Measurements from ENCODE around the gene BFSP1. TPM values are rescaled to one million over a fixed set of nuclear protein-coding genes. Genes with fewer than 3 reads are reported as not detected.

BFSP1 gene
- total and polyA plus RNA-seq, 2 experiments from 2014 or later, result 2.7 to 4.9 TPM

DNA sequence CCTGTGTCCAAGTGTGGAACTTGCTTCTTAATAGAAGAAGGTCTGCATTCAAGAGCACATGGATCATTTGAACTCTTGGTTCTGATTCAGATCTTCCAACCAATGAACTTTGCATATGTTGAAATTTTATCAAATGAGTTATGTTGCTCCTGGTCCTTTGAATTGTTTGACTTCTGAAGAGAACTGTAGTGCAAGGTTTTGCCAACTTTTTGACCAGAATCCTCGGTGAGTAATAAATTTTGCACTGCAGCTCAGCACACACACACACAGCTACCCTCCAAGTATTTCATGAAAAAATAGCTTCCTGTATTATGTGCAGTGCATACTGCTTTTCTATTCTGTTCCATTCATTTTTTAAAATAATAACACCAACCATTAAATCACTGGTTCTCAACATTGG is 67.5 kb downstream of the BFSP1 start (continued):
- no peak for TF ChIP-seq POLR2AphosphoS5 (IDR thresholded peaks at IDR 0.05; ENCODE audit: low read depth)
- TF ChIP-seq JUNB (IDR thresholded peaks at IDR 0.05; ENCODE audit: unreplicated experiment), result no peak
- TF ChIP-seq CREB1 (CRISPR knock-in tag; IDR thresholded peaks at IDR 0.05; ENCODE audit: low read depth), result no peak
- TF ChIP-seq EZH2phosphoT487 (IDR thresholded peaks at IDR 0.05; ENCODE audit: unreplicated experiment), result no peak
- no peak for TF ChIP-seq STAT1 (IDR thresholded peaks at IDR 0.05; ENCODE audit: unreplicated experiment)
- no peak for TF ChIP-seq NANOG (IDR thresholded peaks at IDR 0.05; ENCODE audit: borderline replicate concordance)
- TF ChIP-seq, protein P1, sequence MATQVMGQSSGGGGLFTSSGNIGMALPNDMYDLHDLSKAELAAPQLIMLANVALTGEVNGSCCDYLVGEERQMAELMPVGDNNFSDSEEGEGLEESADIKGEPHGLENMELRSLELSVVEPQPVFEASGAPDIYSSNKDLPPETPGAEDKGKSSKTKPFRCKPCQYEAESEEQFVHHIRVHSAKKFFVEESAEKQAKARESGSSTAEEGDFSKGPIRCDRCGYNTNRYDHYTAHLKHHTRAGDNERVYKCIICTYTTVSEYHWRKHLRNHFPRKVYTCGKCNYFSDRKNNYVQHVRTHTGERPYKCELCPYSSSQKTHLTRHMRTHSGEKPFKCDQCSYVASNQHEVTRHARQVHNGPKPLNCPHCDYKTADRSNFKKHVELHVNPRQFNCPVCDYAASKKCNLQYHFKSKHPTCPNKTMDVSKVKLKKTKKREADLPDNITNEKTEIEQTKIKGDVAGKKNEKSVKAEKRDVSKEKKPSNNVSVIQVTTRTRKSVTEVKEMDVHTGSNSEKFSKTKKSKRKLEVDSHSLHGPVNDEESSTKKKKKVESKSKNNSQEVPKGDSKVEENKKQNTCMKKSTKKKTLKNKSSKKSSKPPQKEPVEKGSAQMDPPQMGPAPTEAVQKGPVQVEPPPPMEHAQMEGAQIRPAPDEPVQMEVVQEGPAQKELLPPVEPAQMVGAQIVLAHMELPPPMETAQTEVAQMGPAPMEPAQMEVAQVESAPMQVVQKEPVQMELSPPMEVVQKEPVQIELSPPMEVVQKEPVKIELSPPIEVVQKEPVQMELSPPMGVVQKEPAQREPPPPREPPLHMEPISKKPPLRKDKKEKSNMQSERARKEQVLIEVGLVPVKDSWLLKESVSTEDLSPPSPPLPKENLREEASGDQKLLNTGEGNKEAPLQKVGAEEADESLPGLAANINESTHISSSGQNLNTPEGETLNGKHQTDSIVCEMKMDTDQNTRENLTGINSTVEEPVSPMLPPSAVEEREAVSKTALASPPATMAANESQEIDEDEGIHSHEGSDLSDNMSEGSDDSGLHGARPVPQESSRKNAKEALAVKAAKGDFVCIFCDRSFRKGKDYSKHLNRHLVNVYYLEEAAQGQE (IDR thresholded peaks at IDR 0.05; ENCODE audit: unreplicated experiment), result no peak

DNA sequence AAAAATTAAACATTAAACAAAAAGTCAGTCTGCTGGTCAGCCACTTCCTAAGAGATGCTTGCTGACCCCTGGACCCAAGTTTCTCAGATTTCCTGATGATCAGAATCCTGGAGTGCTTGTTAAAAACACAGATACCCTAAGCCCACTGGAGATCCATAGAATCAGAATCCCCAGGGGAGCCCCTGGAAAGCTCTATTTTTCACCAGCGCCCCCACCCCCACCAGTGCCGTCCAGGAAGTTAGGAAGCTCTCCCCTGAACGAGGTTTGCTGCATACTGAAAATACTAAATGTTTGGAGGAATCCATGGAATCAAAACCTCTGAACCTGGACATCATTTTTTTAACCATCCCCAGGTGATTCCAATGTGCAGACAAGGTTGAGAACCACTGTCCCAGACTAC is 69.2 kb downstream of the BFSP1 start:
- Mint-ChIP-seq H3K4me3 (no peak overlapping the region), H3K4me1 (no peaks in the 10 kb centered on the region), H3K9me3 (no peaks in the 10 kb centered on the region), H3K27me3 (ENCODE audit: insufficient read depth, low read depth, poor library complexity) (no peaks in the 10 kb centered on the region), H3K36me3 (ENCODE audit: low read depth) (no peaks in the 10 kb centered on the region), H3K27ac (no peak overlapping the region)
- no peak overlapping the region for H3K4me2 ChIP-seq
- H4K20me1 ChIP-seq (replicated peaks; ENCODE audit: insufficient read depth), result no peaks in the 10 kb centered on the region
- no peak overlapping the region for H3K27ac ChIP-seq (ENCODE audit: low read depth)
- H3K9me2 ChIP-seq (ENCODE audit: insufficient read depth), result peaks cover 8% of the 10 kb centered on the region
- no peaks in the 10 kb centered on the region for H3K36me3 ChIP-seq (ENCODE audit: insufficient read depth)
- H3K4me1 ChIP-seq (ENCODE audit: insufficient read depth), result no peaks in the 10 kb centered on the region
- H3K79me2 ChIP-seq (replicated peaks; ENCODE audit: insufficient read depth), result no peaks in the 10 kb centered on the region
- no peak for DNase-seq (ENCODE audit: low spot score)
- H3F3A ChIP-seq (replicated peaks; ENCODE audit: low read depth), result no peaks in the 10 kb centered on the region
- no peak for ATAC-seq
- no peaks in the 10 kb centered on the region for H3K27me3 ChIP-seq (ENCODE audit: insufficient read depth)
- H2AFZ ChIP-seq, result no peak overlapping the region
- H3K4me3 ChIP-seq, result no peak overlapping the region
- TF ChIP-seq, protein P2, sequence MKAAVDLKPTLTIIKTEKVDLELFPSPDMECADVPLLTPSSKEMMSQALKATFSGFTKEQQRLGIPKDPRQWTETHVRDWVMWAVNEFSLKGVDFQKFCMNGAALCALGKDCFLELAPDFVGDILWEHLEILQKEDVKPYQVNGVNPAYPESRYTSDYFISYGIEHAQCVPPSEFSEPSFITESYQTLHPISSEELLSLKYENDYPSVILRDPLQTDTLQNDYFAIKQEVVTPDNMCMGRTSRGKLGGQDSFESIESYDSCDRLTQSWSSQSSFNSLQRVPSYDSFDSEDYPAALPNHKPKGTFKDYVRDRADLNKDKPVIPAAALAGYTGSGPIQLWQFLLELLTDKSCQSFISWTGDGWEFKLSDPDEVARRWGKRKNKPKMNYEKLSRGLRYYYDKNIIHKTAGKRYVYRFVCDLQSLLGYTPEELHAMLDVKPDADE (IDR thresholded peaks at IDR 0.05), result no peak
- TF ChIP-seq EZH2 (IDR thresholded peaks at IDR 0.05; ENCODE audit: low read depth, unreplicated experiment) (no peak), STAT1 (IDR thresholded peaks at IDR 0.05; ENCODE audit: unreplicated experiment) (no peak), ZNF114 (CRISPR knock-in tag; IDR thresholded peaks at IDR 0.05) (no peak), NANOG (IDR thresholded peaks at IDR 0.05; ENCODE audit: borderline replicate concordance) (no peak), ZNF331 (CRISPR knock-in tag; IDR thresholded peaks at IDR 0.05; ENCODE audit: low read depth) (no peak), JUNB (IDR thresholded peaks at IDR 0.05; ENCODE audit: unreplicated experiment) (no peak), EZH2phosphoT487 (IDR thresholded peaks at IDR 0.05; ENCODE audit: unreplicated experiment) (no peak), CREB1 (CRISPR knock-in tag; IDR thresholded peaks at IDR 0.05; ENCODE audit: low read depth) (no peak), POLR2AphosphoS5 (IDR thresholded peaks at IDR 0.05; ENCODE audit: low read depth) (no peak)
- TF ChIP-seq, protein P3, sequence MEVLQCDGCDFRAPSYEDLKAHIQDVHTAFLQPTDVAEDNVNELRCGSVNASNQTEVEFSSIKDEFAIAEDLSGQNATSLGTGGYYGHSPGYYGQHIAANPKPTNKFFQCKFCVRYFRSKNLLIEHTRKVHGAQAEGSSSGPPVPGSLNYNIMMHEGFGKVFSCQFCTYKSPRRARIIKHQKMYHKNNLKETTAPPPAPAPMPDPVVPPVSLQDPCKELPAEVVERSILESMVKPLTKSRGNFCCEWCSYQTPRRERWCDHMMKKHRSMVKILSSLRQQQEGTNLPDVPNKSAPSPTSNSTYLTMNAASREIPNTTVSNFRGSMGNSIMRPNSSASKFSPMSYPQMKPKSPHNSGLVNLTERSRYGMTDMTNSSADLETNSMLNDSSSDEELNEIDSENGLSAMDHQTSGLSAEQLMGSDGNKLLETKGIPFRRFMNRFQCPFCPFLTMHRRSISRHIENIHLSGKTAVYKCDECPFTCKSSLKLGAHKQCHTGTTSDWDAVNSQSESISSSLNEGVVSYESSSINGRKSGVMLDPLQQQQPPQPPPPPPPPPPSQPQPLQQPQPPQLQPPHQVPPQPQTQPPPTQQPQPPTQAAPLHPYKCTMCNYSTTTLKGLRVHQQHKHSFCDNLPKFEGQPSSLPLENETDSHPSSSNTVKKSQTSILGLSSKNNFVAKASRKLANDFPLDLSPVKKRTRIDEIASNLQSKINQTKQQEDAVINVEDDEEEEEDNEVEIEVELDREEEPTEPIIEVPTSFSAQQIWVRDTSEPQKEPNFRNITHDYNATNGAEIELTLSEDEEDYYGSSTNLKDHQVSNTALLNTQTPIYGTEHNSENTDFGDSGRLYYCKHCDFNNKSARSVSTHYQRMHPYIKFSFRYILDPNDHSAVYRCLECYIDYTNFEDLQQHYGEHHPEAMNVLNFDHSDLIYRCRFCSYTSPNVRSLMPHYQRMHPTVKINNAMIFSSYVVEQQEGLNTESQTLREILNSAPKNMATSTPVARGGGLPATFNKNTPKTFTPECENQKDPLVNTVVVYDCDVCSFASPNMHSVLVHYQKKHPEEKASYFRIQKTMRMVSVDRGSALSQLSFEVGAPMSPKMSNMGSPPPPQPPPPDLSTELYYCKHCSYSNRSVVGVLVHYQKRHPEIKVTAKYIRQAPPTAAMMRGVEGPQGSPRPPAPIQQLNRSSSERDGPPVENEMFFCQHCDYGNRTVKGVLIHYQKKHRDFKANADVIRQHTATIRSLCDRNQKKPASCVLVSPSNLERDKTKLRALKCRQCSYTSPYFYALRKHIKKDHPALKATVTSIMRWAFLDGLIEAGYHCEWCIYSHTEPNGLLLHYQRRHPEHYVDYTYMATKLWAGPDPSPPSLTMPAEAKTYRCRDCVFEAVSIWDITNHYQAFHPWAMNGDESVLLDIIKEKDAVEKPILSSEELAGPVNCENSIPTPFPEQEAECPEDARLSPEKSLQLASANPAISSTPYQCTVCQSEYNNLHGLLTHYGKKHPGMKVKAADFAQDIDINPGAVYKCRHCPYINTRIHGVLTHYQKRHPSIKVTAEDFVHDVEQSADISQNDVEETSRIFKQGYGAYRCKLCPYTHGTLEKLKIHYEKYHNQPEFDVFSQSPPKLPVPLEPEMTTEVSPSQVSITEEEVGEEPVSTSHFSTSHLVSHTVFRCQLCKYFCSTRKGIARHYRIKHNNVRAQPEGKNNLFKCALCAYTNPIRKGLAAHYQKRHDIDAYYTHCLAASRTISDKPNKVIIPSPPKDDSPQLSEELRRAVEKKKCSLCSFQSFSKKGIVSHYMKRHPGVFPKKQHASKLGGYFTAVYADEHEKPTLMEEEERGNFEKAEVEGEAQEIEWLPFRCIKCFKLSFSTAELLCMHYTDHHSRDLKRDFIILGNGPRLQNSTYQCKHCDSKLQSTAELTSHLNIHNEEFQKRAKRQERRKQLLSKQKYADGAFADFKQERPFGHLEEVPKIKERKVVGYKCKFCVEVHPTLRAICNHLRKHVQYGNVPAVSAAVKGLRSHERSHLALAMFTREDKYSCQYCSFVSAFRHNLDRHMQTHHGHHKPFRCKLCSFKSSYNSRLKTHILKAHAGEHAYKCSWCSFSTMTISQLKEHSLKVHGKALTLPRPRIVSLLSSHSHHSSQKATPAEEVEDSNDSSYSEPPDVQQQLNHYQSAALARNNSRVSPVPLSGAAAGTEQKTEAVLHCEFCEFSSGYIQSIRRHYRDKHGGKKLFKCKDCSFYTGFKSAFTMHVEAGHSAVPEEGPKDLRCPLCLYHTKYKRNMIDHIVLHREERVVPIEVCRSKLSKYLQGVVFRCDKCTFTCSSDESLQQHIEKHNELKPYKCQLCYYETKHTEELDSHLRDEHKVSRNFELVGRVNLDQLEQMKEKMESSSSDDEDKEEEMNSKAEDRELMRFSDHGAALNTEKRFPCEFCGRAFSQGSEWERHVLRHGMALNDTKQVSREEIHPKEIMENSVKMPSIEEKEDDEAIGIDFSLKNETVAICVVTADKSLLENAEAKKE (CRISPR knock-in tag; IDR thresholded peaks at IDR 0.05), result no peak
- TF ChIP-seq, protein P4, sequence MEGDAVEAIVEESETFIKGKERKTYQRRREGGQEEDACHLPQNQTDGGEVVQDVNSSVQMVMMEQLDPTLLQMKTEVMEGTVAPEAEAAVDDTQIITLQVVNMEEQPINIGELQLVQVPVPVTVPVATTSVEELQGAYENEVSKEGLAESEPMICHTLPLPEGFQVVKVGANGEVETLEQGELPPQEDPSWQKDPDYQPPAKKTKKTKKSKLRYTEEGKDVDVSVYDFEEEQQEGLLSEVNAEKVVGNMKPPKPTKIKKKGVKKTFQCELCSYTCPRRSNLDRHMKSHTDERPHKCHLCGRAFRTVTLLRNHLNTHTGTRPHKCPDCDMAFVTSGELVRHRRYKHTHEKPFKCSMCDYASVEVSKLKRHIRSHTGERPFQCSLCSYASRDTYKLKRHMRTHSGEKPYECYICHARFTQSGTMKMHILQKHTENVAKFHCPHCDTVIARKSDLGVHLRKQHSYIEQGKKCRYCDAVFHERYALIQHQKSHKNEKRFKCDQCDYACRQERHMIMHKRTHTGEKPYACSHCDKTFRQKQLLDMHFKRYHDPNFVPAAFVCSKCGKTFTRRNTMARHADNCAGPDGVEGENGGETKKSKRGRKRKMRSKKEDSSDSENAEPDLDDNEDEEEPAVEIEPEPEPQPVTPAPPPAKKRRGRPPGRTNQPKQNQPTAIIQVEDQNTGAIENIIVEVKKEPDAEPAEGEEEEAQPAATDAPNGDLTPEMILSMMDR (conservative IDR thresholded peaks at IDR 0.05; ENCODE audit: low read depth in 2 of 2), result no peak
